Measurements from ENCODE around the gene EIF4G2. TPM values are rescaled to one million over a fixed set of nuclear protein-coding genes. Genes with fewer than 3 reads are reported as not detected.

EIF4G2 gene
- total RNA-seq, 4 donors from 2014 or later: 587 to 866 (median 665) TPM

DNA sequence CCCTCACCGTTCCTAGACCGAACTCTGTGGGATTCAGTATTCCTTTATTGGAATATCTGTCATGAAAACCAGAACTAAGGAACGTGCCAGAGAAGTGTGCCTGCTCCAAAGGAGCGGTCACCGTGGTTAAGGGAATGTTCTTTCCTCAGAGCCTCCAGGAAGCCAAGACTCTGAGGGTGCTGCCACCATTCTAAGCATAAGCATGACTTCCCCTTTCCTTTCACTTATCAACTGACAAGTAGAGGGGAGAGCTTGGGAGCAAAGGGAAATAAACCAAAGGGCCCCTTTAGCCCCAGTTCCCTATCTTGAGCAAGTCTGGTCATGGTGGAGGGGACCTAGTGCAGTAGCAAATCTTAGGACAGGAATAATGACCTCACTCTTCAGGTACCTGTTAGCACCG is 30.9 kb downstream of the EIF4G2 start:
- TF ChIP-seq POLR2A (IDR thresholded peaks at IDR 0.05): no peak
- no peak for TF ChIP-seq POLR2AphosphoS5 (IDR thresholded peaks at IDR 0.05)

DNA sequence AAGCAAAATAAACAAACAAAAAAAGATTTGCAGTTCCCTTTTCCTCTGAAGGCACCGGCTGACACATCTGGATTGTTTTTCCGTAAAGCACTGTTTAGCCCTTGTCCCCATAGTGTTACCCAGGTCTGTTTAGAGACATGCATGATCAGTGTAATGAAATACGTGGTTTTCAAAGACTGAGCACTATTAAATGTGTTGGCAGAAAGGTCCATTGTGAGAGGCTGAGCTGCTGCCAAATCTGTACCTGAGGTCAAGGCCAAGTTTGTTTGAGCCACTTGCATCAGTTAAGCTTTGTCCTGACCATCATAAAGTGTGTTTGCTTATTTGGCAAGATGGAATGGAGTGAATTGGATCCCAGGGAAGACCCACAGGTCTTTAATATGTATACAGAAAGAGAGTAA is 31.3 kb downstream of the EIF4G2 start:
- no peak overlapping the region for H3K4me3 ChIP-seq
- H3K36me3 ChIP-seq: peaks cover 4 to 34% of the 10 kb centered on the region in 2 donors
- ATAC-seq: no peak
- H3K4me1 ChIP-seq: peaks cover 0 to 9% (median 2%) of the 10 kb centered on the region in 3 donors
- no peaks in the 10 kb centered on the region for H3K9me3 ChIP-seq
- TF ChIP-seq, protein P1, sequence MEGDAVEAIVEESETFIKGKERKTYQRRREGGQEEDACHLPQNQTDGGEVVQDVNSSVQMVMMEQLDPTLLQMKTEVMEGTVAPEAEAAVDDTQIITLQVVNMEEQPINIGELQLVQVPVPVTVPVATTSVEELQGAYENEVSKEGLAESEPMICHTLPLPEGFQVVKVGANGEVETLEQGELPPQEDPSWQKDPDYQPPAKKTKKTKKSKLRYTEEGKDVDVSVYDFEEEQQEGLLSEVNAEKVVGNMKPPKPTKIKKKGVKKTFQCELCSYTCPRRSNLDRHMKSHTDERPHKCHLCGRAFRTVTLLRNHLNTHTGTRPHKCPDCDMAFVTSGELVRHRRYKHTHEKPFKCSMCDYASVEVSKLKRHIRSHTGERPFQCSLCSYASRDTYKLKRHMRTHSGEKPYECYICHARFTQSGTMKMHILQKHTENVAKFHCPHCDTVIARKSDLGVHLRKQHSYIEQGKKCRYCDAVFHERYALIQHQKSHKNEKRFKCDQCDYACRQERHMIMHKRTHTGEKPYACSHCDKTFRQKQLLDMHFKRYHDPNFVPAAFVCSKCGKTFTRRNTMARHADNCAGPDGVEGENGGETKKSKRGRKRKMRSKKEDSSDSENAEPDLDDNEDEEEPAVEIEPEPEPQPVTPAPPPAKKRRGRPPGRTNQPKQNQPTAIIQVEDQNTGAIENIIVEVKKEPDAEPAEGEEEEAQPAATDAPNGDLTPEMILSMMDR (IDR thresholded peaks at IDR 0.05): no peak
- TF ChIP-seq POLR2A (IDR thresholded peaks at IDR 0.05) (no peak), POLR2AphosphoS5 (IDR thresholded peaks at IDR 0.05) (no peak), EP300 (IDR thresholded peaks at IDR 0.05) (no peak)
- 66 to 70% methylated on average over 3 of the region's 3 CpGs for WGBS, 2 donors (ENCODE audit: low coverage in 1 of 2)
- H3K27ac ChIP-seq: peak overlapping the region; percentile 62 to 78 (median 72)
- H3K27me3 ChIP-seq: no peaks in the 10 kb centered on the region

More for the DNA sequence above, 30.9 kb downstream of the EIF4G2 start:
- H3K4me1 ChIP-seq: peaks cover 0 to 9% (median 2%) of the 10 kb centered on the region in 3 donors
- no peak overlapping the region for H3K4me3 ChIP-seq
- 56 to 66% methylated on average over 2 to 6 of the region's 6 CpGs for WGBS, 2 donors (ENCODE audit: low coverage in 1 of 2)
- H3K27ac ChIP-seq: peak overlapping the region; percentile 62 to 78 (median 72)
- H3K9me3 ChIP-seq: no peaks in the 10 kb centered on the region
- peaks cover 4 to 34% of the 10 kb centered on the region in 2 donors for H3K36me3 ChIP-seq
- no peak for ATAC-seq
- no peaks in the 10 kb centered on the region for H3K27me3 ChIP-seq

DNA sequence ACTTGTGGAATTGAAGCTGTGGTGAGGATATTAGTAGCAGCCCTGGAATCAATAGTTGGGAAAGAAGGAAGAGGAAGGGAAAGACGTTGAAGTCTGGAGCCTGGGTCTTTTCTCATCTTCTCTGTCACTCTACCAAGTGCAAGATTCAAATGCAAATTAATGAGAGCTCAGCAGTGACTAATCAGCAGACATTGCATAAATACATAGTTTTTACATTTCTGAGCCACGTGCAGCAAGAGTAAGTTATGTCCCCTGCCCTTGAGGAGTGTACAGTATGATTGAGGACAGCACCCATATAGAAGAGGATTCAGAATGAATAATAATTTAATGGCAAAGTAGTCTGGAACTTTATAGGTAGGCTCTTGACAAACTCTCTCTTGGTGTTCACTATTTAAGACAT is 33.9 kb downstream of the EIF4G2 start:
- ATAC-seq: no peak
- WGBS, 2 donors (ENCODE audit: low coverage in 1 of 2): 63 to 68% methylated on average over 1 to 2 of the region's 2 CpGs
- H3K36me3 ChIP-seq: peaks cover 4 to 26% of the 10 kb centered on the region in 2 donors
- no peaks in the 10 kb centered on the region for H3K9me3 ChIP-seq
- peaks cover 0 to 15% (median 2%) of the 10 kb centered on the region in 3 donors for H3K4me1 ChIP-seq
- no peak overlapping the region for H3K4me3 ChIP-seq
- TF ChIP-seq EP300 (IDR thresholded peaks at IDR 0.05) (no peak), POLR2A (IDR thresholded peaks at IDR 0.05) (no peak), POLR2AphosphoS5 (IDR thresholded peaks at IDR 0.05) (no peak)
- TF ChIP-seq, protein P1 (IDR thresholded peaks at IDR 0.05): no peak
- no peak overlapping the region for H3K27ac ChIP-seq
- no peaks in the 10 kb centered on the region for H3K27me3 ChIP-seq

DNA sequence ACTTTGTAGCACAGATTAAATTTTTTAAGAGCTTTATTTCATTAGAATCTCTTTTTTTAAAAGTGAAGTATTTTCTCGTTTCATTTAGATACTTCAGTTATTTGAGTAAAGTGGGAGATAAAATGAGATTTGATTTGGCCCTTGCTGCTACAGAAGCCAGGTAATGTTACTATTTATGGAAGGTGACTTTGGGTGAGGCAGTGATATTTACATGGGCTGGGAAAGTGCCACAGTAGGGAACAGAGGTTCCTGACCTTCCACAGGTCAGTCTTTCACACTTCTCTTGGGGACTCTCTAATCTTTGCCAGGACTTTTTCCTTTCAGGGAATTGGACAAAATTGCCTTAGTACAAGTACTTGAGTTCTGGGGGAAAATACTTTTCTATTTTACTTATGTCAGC is 37.3 kb downstream of the EIF4G2 start:
- TF ChIP-seq, protein P1 (IDR thresholded peaks at IDR 0.05): no peak
- no peak for TF ChIP-seq EP300 (IDR thresholded peaks at IDR 0.05)
- TF ChIP-seq POLR2AphosphoS5 (IDR thresholded peaks at IDR 0.05): no peak
- TF ChIP-seq POLR2A (IDR thresholded peaks at IDR 0.05): no peak
- 50 to 94% methylated on average over 1 of the region's 1 CpG for WGBS, 2 donors (ENCODE audit: low coverage in 1 of 2)
- peaks cover 0 to 4% of the 10 kb centered on the region in 2 donors for H3K36me3 ChIP-seq
- H3K4me1 ChIP-seq: peaks cover 0 to 6% (median 0%) of the 10 kb centered on the region in 3 donors
- H3K9me3 ChIP-seq: no peaks in the 10 kb centered on the region
- no peak overlapping the region for H3K27ac ChIP-seq
- H3K27me3 ChIP-seq: no peaks in the 10 kb centered on the region
- H3K4me3 ChIP-seq: no peak overlapping the region
- no peak for ATAC-seq

DNA sequence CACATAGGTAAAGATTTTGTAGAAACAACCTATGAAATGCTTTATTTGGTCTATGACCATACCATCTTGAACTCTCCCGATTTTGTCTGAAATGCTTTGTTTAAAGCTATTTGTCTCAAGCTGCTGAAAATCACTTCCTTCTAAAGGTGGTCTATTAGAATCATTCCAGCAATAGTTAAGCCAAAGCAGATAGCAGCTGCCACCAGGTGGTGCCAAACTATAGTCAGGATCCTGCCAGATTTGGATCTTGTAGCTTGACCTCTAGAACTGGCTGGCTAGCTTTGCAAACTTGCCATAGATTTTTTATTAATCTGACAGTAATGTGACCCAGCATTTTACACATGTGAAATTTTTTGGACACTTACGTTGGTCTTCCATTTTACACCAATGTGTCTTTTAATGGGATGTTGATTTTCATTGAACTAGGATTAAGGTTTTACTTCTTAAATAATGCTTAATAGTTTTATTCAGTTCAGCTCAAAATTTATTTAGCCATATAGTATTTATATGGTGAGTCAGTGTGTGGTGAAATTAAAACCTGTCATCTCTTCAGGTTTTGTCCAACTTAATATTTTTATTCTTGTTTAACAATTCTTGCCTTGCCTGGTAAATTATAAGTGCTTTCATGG is 38.0 kb downstream of the EIF4G2 start:
- Histone ChIP-seq H3K36me3 (peaks cover 0 to 4% of the 10 kb centered on the region in 2 donors), H3K27ac (no peak overlapping the region), H3K9me3 (no peaks in the 10 kb centered on the region), H3K4me3 (no peak overlapping the region), H3K4me1 (peaks cover 0 to 6% (median 0%) of the 10 kb centered on the region in 3 donors), H3K27me3 (no peaks in the 10 kb centered on the region)
- no peak for ATAC-seq
- TF ChIP-seq POLR2AphosphoS5 (IDR thresholded peaks at IDR 0.05) (peak; percentile 6), POLR2A (IDR thresholded peaks at IDR 0.05) (no peak), EP300 (IDR thresholded peaks at IDR 0.05) (no peak)
- TF ChIP-seq, protein P1 (IDR thresholded peaks at IDR 0.05): peak; percentile 34 to 69 (median 43)
- 10 to 18% methylated on average over 2 of the region's 2 CpGs for WGBS, 2 donors (ENCODE audit: low coverage in 1 of 2)
